EH (cell line): ENCODE results near the gene ZNF786.

Experiments
- DNase-seq: peaks from one replicate; pipeline ENCODE4 v3.0.0-alpha.2; 2015; ENCODE audit warnings: low read depth

The ZNF786 gene

DNA sequence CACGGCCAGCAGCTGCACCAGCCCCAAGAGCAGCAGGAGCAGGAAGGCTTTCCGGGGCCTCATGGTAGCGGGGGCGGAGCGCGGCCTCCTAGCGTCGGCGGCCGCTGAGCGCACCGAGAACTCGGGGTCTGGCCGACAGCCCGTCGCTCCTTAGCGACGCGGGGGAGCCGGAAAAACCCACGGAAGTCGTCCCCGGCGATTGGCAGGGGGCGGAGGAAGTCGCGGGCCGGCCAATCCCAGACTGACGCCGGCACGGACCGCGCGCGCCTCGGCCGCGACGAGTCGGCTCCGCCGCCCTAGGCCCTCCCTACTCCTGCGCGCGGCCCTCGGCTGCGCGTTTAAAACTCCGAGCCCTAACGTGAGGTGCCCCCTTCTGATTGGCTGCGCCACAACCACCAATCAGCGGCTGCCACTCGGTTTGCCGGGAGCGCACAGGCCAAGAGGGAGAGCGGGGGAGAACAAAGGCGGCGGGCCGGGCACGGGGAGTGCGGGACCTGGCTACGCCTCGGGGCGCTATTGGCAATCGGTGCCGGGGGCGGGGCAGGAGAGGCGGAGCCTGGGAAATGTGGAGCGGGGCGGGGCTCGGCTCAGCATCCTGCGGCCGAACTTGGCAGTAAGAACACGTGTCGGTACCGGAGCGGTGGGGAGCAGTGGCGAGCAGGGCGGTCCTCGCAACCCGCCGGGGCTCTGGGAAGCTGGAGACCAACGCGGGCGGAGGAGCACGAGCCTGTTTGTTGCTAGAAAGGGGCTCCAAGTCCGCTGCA is 62.0 kb downstream of the ZNF786 start, which contains the start of gene PDIA4:
PDIA4 (minus strand) TSS at position 160 of the 764 bp plus-strand sequence; CDS start at position 63, 97 bp downstream.
- DNase-seq: peak; percentile 100

DNA sequence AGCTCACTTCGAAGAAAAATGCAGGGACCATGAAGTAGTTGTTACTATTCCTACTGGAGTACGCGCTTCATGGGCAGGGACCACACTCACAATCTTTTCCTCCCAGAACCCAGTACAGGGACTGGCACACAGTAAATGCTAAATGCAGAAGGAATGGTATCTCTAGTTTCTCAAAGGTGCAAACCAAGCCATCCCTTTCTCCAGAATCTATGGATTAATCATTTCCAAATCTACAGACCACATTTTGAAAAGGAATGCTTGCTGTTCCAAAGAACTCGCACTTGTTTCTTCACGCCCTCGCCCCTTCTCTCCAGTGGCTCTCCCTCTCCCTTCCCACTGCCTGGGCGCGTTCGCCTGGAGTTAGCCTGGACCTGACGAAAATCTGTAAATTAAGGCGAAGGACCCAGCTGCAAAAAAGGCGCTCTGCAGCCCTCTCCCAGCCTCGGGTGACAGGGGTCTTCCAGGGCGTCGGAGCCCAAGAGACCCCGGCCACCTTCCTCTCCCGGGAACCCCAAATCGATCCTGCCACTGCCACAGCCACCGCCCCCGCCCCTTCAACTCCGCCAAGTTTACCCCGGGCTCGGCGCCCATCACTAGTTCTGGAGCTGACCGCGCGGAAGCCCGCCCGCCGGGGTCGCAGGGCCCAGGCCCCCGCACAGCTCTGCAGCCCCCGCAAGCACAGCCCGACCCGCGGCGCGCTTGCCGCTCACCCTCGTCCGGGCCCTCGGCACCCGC is 62.7 kb downstream of the ZNF786 start:
- peak; percentile 39 for DNase-seq

DNA sequence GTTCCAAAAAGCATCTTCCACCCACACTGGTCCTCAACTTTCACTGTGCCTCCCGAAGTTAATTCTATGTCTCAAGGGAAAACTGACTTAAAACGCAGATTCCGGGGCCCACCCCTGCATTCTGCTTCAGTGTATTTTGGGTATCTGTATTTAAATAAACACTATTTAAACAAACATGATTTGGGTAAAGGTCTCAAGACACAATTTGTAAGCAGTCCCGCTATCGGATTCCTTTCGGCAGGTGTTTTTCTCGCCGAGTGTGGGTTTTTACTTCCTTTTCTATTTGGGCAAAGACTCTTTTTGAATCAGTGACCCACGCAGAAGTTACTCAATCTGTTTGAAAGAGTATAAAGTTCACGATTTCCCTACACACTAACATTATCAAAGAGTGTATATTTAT is 63.5 kb downstream of the ZNF786 start:
- no peak for DNase-seq

DNA sequence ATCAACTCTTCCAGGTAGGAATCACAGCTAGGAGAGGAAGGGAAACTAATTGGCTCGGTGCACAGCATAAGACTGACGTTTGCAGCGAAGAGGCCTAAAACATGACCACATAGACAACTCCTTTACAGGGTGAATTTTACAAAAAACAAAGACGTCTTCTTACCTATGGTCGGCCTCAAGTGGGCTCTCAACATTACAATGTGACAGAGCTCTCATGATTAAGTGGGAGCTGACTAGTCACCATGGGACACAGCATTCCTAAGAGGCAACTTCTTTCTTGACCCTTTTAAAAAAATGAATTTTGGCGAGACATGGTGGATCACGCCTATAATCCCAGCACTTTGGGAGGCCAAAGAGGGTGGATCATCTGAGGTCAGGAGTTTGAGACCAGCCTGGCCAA is 66.9 kb downstream of the ZNF786 start:
- no peak for DNase-seq

DNA sequence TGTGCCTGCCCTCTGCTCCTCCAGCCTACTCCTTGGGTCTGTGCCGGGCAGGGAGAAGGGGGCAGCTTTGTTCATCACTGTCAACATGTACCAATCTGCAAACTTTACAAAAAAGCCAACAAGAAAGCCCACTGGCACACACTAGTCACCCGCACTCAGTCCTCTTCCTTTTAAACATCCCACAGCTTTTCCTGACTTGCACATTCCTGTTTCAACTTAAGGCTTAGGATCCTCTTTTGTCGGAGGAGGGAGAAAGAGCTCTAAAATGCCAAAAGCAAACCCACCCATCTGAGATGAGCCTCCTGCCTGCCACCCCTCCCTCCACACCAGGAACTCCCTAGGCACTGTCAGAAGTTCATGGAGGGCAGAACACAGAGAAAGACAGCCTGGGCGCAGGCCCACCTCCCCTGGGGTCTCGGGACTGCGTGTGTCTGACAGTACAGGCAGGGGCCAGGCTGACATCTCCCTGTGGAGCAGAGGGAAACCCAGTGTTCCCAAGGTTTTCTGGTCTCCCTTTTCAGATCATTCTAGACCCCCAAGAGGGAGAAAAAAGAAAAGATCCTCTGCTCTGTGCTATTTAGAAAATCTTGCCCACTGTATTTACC is 67.7 kb downstream of the ZNF786 start:
- DNase-seq: no peak

DNA sequence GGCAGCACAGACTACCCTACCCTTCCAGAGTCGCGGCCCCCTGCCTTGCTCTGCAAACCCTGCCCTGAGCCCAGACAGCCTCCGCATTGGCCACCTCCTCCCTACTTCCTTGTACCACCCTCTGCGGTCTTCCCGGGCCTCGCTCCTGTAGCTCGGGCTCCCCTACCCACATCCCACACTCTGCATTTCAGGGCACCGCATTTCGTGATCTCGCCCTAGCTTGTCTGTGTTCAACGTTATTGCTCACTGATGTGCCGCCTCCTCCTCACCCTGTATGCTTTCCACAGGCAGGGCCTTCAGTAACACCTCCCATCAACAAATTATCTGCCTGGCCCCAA is 68.8 kb downstream of the ZNF786 start:
- no peak for DNase-seq

DNA sequence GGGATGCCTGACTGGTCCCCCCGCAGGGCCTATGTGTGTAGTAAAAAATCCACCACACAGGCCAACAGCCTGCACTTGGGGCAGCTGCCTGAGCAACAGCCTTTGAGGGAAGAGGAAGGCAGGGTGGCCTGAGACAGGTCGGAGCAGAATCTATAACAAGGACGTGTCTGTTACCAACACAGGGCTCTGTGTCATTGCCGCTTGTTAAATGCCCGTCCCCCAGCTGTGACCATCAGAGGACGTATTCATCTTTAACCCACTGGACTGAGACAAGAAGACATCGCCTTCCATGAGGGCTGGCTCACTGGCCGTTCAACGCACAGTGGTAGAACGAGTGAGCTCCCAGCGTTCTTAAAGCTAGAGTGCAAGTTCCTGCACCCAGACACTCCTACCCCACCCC is 70.0 kb downstream of the ZNF786 start:
- DNase-seq: no peak
